Measurements from ENCODE around the gene DNAJB9. TPM values are rescaled to one million over a fixed set of nuclear protein-coding genes. Genes with fewer than 3 reads are reported as not detected.

The DNAJB9 gene
- total and polyA plus RNA-seq, 2 donors from 2014 or later: 31.3 to 33.5 TPM

DNA sequence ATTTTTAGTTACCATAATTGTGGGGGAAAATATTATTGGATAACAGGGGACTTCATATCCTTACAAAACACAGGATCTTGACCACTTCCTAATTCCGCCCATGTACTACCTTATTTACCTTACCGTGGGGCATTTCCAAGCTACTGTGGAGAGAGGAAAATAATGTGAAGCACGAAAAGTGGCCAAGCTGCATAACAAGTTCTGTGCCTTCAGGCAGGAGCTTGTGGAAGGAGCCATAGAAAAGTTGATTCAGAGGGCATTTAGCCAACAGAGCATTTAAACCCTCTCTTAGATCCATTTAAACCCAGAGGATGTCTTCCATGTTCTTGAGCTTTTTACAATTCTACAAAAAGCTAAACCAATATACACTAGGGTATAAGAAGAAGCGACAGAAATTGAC, 41.6 kb downstream of the DNAJB9 start:
- no peak overlapping the region for H3K9ac ChIP-seq (ENCODE audit: low read length in 3 of 3)
- FAIRE-seq: no peak
- DNase-seq: peak in 1 of 5 donors; percentile 38

GRCh38 chr7:108613147-108613948, 43.7 kb downstream of the DNAJB9 start:
- intact Hi-C loops (cut with DNase I): no loop called here
- H3K4me1 ChIP-seq (ENCODE audit: control insufficient read depth in 2 of 3, insufficient read depth in 2 of 3, low read depth in 1 of 3, low read length in 3 of 3): peaks cover 0 to 19% (median 2%) of the 10 kb centered on the region in 3 donors
- H3K36me3 ChIP-seq (ENCODE audit: control insufficient read depth in 2 of 3, insufficient read depth in 3 of 3, low read length in 3 of 3): no peaks in the 10 kb centered on the region
- H3K27ac ChIP-seq (ENCODE audit: low read depth in 2 of 2, low read length in 2 of 2): no peak overlapping the region
- H3K9me3 ChIP-seq (ENCODE audit: control insufficient read depth in 2 of 3, insufficient read depth in 1 of 3, low read length in 3 of 3): no peaks in the 10 kb centered on the region
- H3K9ac ChIP-seq (ENCODE audit: low read length in 3 of 3): no peak overlapping the region
- TF ChIP-seq CTCF (IDR thresholded peaks at IDR 0.05; ENCODE audit: borderline replicate concordance, extremely low read depth, insufficient read depth): peak; percentile 68
- H3K27me3 ChIP-seq (ENCODE audit: control insufficient read depth, insufficient read depth, low read length): no peaks in the 10 kb centered on the region
- DNase-seq: peak in 2 of 5 donors; percentile 78 to 79
- no peak overlapping the region for H3K4me3 ChIP-seq (ENCODE audit: low read length in 3 of 3)
- peak; percentile 97 for FAIRE-seq

More for the DNA sequence above, 41.6 kb downstream of the DNAJB9 start:
- Histone ChIP-seq H3K4me1 (ENCODE audit: control insufficient read depth in 2 of 3, insufficient read depth in 2 of 3, low read depth in 1 of 3, low read length in 3 of 3) (peaks cover 0 to 19% (median 2%) of the 10 kb centered on the region in 3 donors), H3K27me3 (ENCODE audit: control insufficient read depth, insufficient read depth, low read length) (no peaks in the 10 kb centered on the region), H3K9me3 (ENCODE audit: control insufficient read depth in 2 of 3, insufficient read depth in 1 of 3, low read length in 3 of 3) (peaks cover 0 to 3% (median 0%) of the 10 kb centered on the region in 3 donors), H3K4me3 (ENCODE audit: low read length in 3 of 3) (no peak overlapping the region), H3K27ac (ENCODE audit: low read depth in 2 of 2, low read length in 2 of 2) (no peak overlapping the region), H3K36me3 (ENCODE audit: control insufficient read depth in 2 of 3, insufficient read depth in 3 of 3, low read length in 3 of 3) (no peaks in the 10 kb centered on the region)
- TF ChIP-seq CTCF (IDR thresholded peaks at IDR 0.05; ENCODE audit: borderline replicate concordance, extremely low read depth, insufficient read depth): no peak
- intact Hi-C loops (cut with DNase I): no loop called here

GRCh38 chr7:108613949-108614381, 44.3 kb downstream of the DNAJB9 start:
- H3K9ac ChIP-seq (ENCODE audit: low read length in 3 of 3): no peak overlapping the region
- FAIRE-seq: no peak
- intact Hi-C loops (cut with DNase I): no loop called here

More at GRCh38 chr7:108613949-108614381, 44.3 kb downstream of the DNAJB9 start:
- H3K4me1 ChIP-seq (ENCODE audit: control insufficient read depth in 2 of 3, insufficient read depth in 2 of 3, low read depth in 1 of 3, low read length in 3 of 3): peaks cover 0 to 14% (median 2%) of the 10 kb centered on the region in 3 donors
- no peaks in the 10 kb centered on the region for H3K27me3 ChIP-seq (ENCODE audit: control insufficient read depth, insufficient read depth, low read length)
- H3K27ac ChIP-seq (ENCODE audit: low read depth in 2 of 2, low read length in 2 of 2): no peak overlapping the region
- H3K36me3 ChIP-seq (ENCODE audit: control insufficient read depth in 2 of 3, insufficient read depth in 3 of 3, low read length in 3 of 3): no peaks in the 10 kb centered on the region
- no peaks in the 10 kb centered on the region for H3K9me3 ChIP-seq (ENCODE audit: control insufficient read depth in 2 of 3, insufficient read depth in 1 of 3, low read length in 3 of 3)
- no peak for TF ChIP-seq CTCF (IDR thresholded peaks at IDR 0.05; ENCODE audit: borderline replicate concordance, extremely low read depth, insufficient read depth)
- DNase-seq: peak in 1 of 5 donors; percentile 18
- no peak overlapping the region for H3K4me3 ChIP-seq (ENCODE audit: low read length in 3 of 3)

All from kidney (tissue), 14 donors.